Measurements from ENCODE around the gene SREBF2. TPM values are rescaled to one million over a fixed set of nuclear protein-coding genes. Genes with fewer than 3 reads are reported as not detected.

SREBF2 gene
- total and polyA plus RNA-seq, 2 of the 13 experiments (the other 11 are each of a cell fraction or from before 2014, with no cell fraction given), result 53.8 to 72.6 TPM

GRCh38 chr22:41946629-41947423, 113.9 kb downstream of the SREBF2 start, which contains the start of gene CENPM (continued):
- no peak for TF ChIP-seq GLMP (CRISPR knock-in tag; IDR thresholded peaks at IDR 0.05; ENCODE audit: borderline replicate concordance)
- peak; percentile 78; the same call in 1 of the 2 replicates for TF ChIP-seq PRMT3 (CRISPR knock-in tag; IDR thresholded peaks at IDR 0.05; ENCODE audit: borderline replicate concordance, low read depth)
- peak; percentile 74 for TF ChIP-seq ZNF746 (CRISPR knock-in tag; IDR thresholded peaks at IDR 0.05)
- TF ChIP-seq MATR3 (CRISPR knock-in tag; IDR thresholded peaks at IDR 0.05), result no peak
- TF ChIP-seq NFKBIZ (CRISPR knock-in tag; IDR thresholded peaks at IDR 0.05), result no peak
- no peak for TF ChIP-seq ZNF737 (CRISPR knock-in tag; IDR thresholded peaks at IDR 0.05; ENCODE audit: borderline replicate concordance)
- peak; percentile 92; the same call in 1 of the 2 replicates for TF ChIP-seq ZNF253 (CRISPR knock-in tag; IDR thresholded peaks at IDR 0.05; ENCODE audit: borderline replicate concordance)
- TF ChIP-seq ZSCAN30 (CRISPR knock-in tag; IDR thresholded peaks at IDR 0.05), result no peak
- no peak for TF ChIP-seq IRF1 (CRISPR knock-in tag; IDR thresholded peaks at IDR 0.05; ENCODE audit: low read depth)
- peak; percentile 92 for TF ChIP-seq YEATS4 (CRISPR knock-in tag; IDR thresholded peaks at IDR 0.05; ENCODE audit: borderline replicate concordance)
- no peak for TF ChIP-seq CEBPG (CRISPR knock-in tag; IDR thresholded peaks at IDR 0.05)
- peak; percentile 89 for TF ChIP-seq TMF1 (CRISPR knock-in tag; IDR thresholded peaks at IDR 0.05; ENCODE audit: low read depth)
- peak; percentile 69; the same call in 1 of the 2 replicates for TF ChIP-seq ZNF572 (CRISPR knock-in tag; IDR thresholded peaks at IDR 0.05)
- TF ChIP-seq CERS6 (CRISPR knock-in tag; IDR thresholded peaks at IDR 0.05), result no peak
- TF ChIP-seq MEF2D (CRISPR knock-in tag; IDR thresholded peaks at IDR 0.05), result peak; percentile 84
- no peak for TF ChIP-seq ZBTB40 (IDR thresholded peaks at IDR 0.05)
- TF ChIP-seq ZBTB40 (CRISPR knock-in tag; IDR thresholded peaks at IDR 0.05), result peak; percentile 44
- no peak for TF ChIP-seq ZNF256 (CRISPR knock-in tag; conservative IDR thresholded peaks at IDR 0.05)

Measured in HepG2 (cell line).